GM12878 (cell line): ENCODE measurements around the gene PRDM16. TPM values are rescaled to one million over a fixed set of nuclear protein-coding genes. Genes with fewer than 3 reads are reported as not detected.

Source experiments
- ATAC-seq: fragments of 200-7000 bp; cut with Tn5 transposase; 3 replicates; pipeline ENCODE4 v1.9.1; 2020; ENCODE audit warnings: mild to moderate bottlenecking, moderate library complexity
- BruUV-seq: library from RNA; stranded (reverse); fragments of 400-500 nt; replicated peaks from 2 replicates; lab custom pipeline; 2021; lab: Mats Ljungman, UMichigan
- CTCF ChIA-PET: fragments of 300-600 bp; sonication (Branson Sonifier 250); formaldehyde crosslinking; extraction: SDS; loops from one replicate; lab custom pipeline; 2021; ENCODE audit warnings: inconsistent platforms; lab: Yijun Ruan, JAX
- POLR2A ChIA-PET: fragments of 350-600 bp; formaldehyde crosslinking; extraction: SDS; loops from one replicate; lab custom pipeline; 2021; ENCODE audit warnings: inconsistent platforms; lab: Charles Lee
- RAD21 ChIA-PET: fragments of 300-600 bp; sonication (Branson Sonifier 250); formaldehyde crosslinking; loops from one replicate; lab custom pipeline; 2023; ENCODE audit warnings: antibody characterized with exemption; ENCODE audit not compliant: unreplicated experiment; lab: Charles Lee
- SMC1A ChIA-PET: fragments of 300-600 bp; sonication (Branson Sonifier 250); formaldehyde crosslinking; loops from one replicate; lab custom pipeline; 2023; ENCODE audit not compliant: unreplicated experiment, uncharacterized antibody; lab: Charles Lee
- DNase-seq: peaks from one replicate; pipeline ENCODE4 v3.0.0-alpha.2; 2011; ENCODE audit warnings: low read depth, low spot score
- FAIRE-seq: peaks from 3 replicates; lab custom pipeline; 2011; peaks lifted over from hg19 to GRCh38; lab: Jason Lieb, UNC
- H2AFZ ChIP-seq: 2 replicates; pipeline ENCODE4 v1.6.0; 2011; ENCODE audit warnings: low read depth, low read length, control low read depth; ENCODE audit not compliant: control insufficient read depth
- H3K27ac ChIP-seq: 2 replicates; pipeline ENCODE4 v1.5.1; 2011; ENCODE audit warnings: control low read depth; ENCODE audit not compliant: control insufficient read depth, insufficient read depth
- H3K27me3 ChIP-seq, 2 experiments: replicated peaks in 1 of 2; 2 replicates each; pipeline versions ENCODE4 v1.6.0 to v1.6.1; 2011; ENCODE audit warnings: low read length in 1 of 2; ENCODE audit not compliant: control insufficient read depth in 2 of 2, insufficient read depth in 2 of 2
- H3K36me3 ChIP-seq, 2 experiments: 2 replicates each; pipeline ENCODE4 v1.5.1; 2011; ENCODE audit warnings: low read length in 1 of 2; ENCODE audit not compliant: control insufficient read depth in 2 of 2, insufficient read depth in 2 of 2
- H3K4me1 ChIP-seq: 2 replicates; pipeline ENCODE4 v1.6.1; 2011; ENCODE audit warnings: mild to moderate bottlenecking, low read length, moderate library complexity, mixed read lengths; ENCODE audit not compliant: control insufficient read depth, insufficient read depth
- H3K4me2 ChIP-seq: 2 replicates; pipeline ENCODE4 v1.6.0; 2011; ENCODE audit warnings: control low read depth; ENCODE audit not compliant: control insufficient read depth, insufficient read depth
- H3K4me3 ChIP-seq: fragments of 200-600 bp; sonication (generic); 2 replicates; pipeline ENCODE4 v1.5.1; 2016
- H3K79me2 ChIP-seq: 2 replicates; pipeline ENCODE4 v1.6.0; 2011; ENCODE audit warnings: low read length; ENCODE audit not compliant: control insufficient read depth, insufficient read depth
- H3K9ac ChIP-seq: 2 replicates; pipeline ENCODE4 v1.8.0; 2011; ENCODE audit warnings: low read length, control low read depth, mixed read lengths; ENCODE audit not compliant: control insufficient read depth, insufficient read depth
- H3K9me3 ChIP-seq: replicated peaks from 3 replicates; pipeline ENCODE4 v1.5.1; 2011; ENCODE audit warnings: mild to moderate bottlenecking, low read length; ENCODE audit not compliant: control insufficient read depth, insufficient read depth
- H4K20me1 ChIP-seq: 2 replicates; pipeline ENCODE4 v1.6.0; 2011; ENCODE audit not compliant: control insufficient read depth, insufficient read depth
- ESRRA ChIP-seq: IDR thresholded peaks from 2 replicates; pipeline ENCODE4 v1.6.1; 2012; ENCODE audit warnings: mild to moderate bottlenecking, low read length, improper control_type of control experiment
- HCFC1 ChIP-seq: fragments of 150-350 bp; IDR thresholded peaks from 2 replicates; pipeline ENCODE4 v1.6.1; 2014; ENCODE audit warnings: low read length
- NKRF ChIP-seq: fragments of 450-650 bp; conservative IDR thresholded peaks from 2 replicates; pipeline ENCODE4 v1.6.1; 2017; ENCODE audit warnings: mild to moderate bottlenecking, moderate library complexity
- SMARCA5 ChIP-seq: fragments of 450-650 bp; IDR thresholded peaks from 2 replicates; pipeline ENCODE4 v1.6.1; 2017; ENCODE audit warnings: mild to moderate bottlenecking
- SPI1 ChIP-seq: IDR thresholded peaks from 2 replicates; pipeline ENCODE4 v1.6.1; 2011; ENCODE audit warnings: low read depth, mild to moderate bottlenecking, low read length, moderate library complexity, borderline replicate concordance; ENCODE audit not compliant: insufficient read depth
- whole genome bisulfite sequencing: methylation state at CpG from one replicate; pipeline ENCODE4 v1.1.6; 2016; ENCODE audit warnings: low lambda C conversion rate; ENCODE audit not compliant: insufficient replicate concordance, insufficient coverage; ENCODE audit errors: missing lambda C conversion rate; 5-methylcytosine and 5-hydroxymethylcytosine counted together
- in situ Hi-C: fragments of 300-500 bp; cut with MboI; formaldehyde crosslinking; loops from 9 replicates; pipeline ENCODE4 v1.14.3; 2018; ENCODE audit warnings: mixed read lengths
- intact Hi-C: fragments of 100-400 bp; cut with micrococcal nuclease; formaldehyde crosslinking; loops from one replicate; pipeline ENCODE4 v1.14.2; 2022; ENCODE audit not compliant: unreplicated experiment
- polyA plus RNA-seq, 11 experiments: library from polyadenylated mRNA; depleted of rRNA in 4 of 11; unstranded in 6 of 11; stranded (reverse) in 5 of 11; fragments of >200 nt; fragmentation: Nextera tagmentation in 4 of 11; fragmentation: Illumina TruSeq in 1 of 11; extraction: Ambion mirVana in 4 of 11; extraction: Trizol in 1 of 11; gene quantifications; 1 replicate in 1 of 11; 2 replicates in 10 of 11; pipeline versions ENCODE4 v1.2.1 to v1.2.3, GENCODE V29; 2011 to 2016; ENCODE audit warnings: inconsistent platforms in 2 of 11, missing spikeins in 2 of 11, low read depth in 1 of 11
- total RNA-seq, 4 experiments: library from RNA; depleted of rRNA in 3 of 4; stranded (reverse); fragments of >200 nt in 3 of 4; fragmentation: Illumina TruSeq in 1 of 4; extraction: Trizol in 1 of 4; gene quantifications; 2 replicates each; pipeline versions ENCODE4 v1.2.1 to v1.2.3, GENCODE V29; 2013 to 2021
- TF ChIP-seq, protein P1 (sequence below): fragments of 450-650 bp; formaldehyde crosslinking; IDR thresholded peaks from 2 replicates; pipeline ENCODE4 v1.4.0; 2020; ENCODE audit warnings: mild to moderate bottlenecking, moderate library complexity

The PRDM16 gene
- total and polyA plus RNA-seq, 10 of the 15 experiments (the other 5 are each of a cell fraction or from before 2014, with no cell fraction given) = 0.03 TPM; not detected in 9

- RAD21 ChIA-PET = no interaction called here
- CTCF ChIA-PET = no interaction called here
Measured at GRCh38 chr1:3089490-3089889, 20.5 kb downstream of the PRDM16 start.

More at GRCh38 chr1:3089490-3089889, 20.5 kb downstream of the PRDM16 start:
- WGBS = 42% methylated on average over 17 of the region's 17 CpGs
- Histone ChIP-seq H3K4me2 (no peak overlapping the region), H3K27ac (no peak overlapping the region), H3K27me3 (no peaks in the 10 kb centered on the region), H3K4me1 (no peaks in the 10 kb centered on the region), H4K20me1 (no peaks in the 10 kb centered on the region), H3K79me2 (no peaks in the 10 kb centered on the region), H3K9me3 (no peaks in the 10 kb centered on the region), H2AFZ (no peak overlapping the region), H3K36me3 (no peaks in the 10 kb centered on the region), H3K4me3 (no peak overlapping the region), H3K9ac (no peak overlapping the region)
- intact Hi-C loops = no loop called here
- ChIA-PET SMC1A (no interaction called here), POLR2A (no interaction called here)
- in situ Hi-C loops = no loop called here
- DNase-seq (no peak), ATAC-seq (no peak), FAIRE-seq (no peak)
- no TSS peak for BruUV-seq
- no peak for TF ChIP-seq ESRRA
- TF ChIP-seq SPI1 = no peak
- TF ChIP-seq NKRF = no peak
- TF ChIP-seq, protein P1, sequence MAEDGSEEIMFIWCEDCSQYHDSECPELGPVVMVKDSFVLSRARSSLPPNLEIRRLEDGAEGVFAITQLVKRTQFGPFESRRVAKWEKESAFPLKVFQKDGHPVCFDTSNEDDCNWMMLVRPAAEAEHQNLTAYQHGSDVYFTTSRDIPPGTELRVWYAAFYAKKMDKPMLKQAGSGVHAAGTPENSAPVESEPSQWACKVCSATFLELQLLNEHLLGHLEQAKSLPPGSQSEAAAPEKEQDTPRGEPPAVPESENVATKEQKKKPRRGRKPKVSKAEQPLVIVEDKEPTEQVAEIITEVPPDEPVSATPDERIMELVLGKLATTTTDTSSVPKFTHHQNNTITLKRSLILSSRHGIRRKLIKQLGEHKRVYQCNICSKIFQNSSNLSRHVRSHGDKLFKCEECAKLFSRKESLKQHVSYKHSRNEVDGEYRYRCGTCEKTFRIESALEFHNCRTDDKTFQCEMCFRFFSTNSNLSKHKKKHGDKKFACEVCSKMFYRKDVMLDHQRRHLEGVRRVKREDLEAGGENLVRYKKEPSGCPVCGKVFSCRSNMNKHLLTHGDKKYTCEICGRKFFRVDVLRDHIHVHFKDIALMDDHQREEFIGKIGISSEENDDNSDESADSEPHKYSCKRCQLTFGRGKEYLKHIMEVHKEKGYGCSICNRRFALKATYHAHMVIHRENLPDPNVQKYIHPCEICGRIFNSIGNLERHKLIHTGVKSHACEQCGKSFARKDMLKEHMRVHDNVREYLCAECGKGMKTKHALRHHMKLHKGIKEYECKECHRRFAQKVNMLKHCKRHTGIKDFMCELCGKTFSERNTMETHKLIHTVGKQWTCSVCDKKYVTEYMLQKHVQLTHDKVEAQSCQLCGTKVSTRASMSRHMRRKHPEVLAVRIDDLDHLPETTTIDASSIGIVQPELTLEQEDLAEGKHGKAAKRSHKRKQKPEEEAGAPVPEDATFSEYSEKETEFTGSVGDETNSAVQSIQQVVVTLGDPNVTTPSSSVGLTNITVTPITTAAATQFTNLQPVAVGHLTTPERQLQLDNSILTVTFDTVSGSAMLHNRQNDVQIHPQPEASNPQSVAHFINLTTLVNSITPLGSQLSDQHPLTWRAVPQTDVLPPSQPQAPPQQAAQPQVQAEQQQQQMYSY = no peak
- no peak for TF ChIP-seq SMARCA5
- no peak for TF ChIP-seq HCFC1
